ENCODE results near the gene TMEFF2.

- TF ChIP-seq CTCF (conservative IDR thresholded peaks at IDR 0.05; ENCODE audit: low read depth, low read length) (no peak), ELK1 (IDR thresholded peaks at IDR 0.05; ENCODE audit: borderline replicate concordance, low read depth, low read length) (no peak), POLR2A (IDR thresholded peaks at IDR 0.05; ENCODE audit: low read depth, low read length) (no peak)
Observed at GRCh38 chr2:191980483-191980882, 214.2 kb downstream of the TMEFF2 start.

Data from IMR-90 (cell line).